SU-DHL-6 (cell line): ENCODE data around the gene ATAD2B.

Experiments used
- H2AFZ ChIP-seq: fragments of 200-600 bp; sonication (generic); 2 replicates; pipeline ENCODE4 v1.6.1; 2014; ENCODE audit warnings: low read depth, mild to moderate bottlenecking, moderate library complexity, mixed read lengths, antibody characterized with exemption, low read length; ENCODE audit not compliant: severe bottlenecking
- H3F3A ChIP-seq: fragments of 200-600 bp; shearing (Covaris generic); 2 replicates; pipeline ENCODE4 v1.6.0; 2016; ENCODE audit warnings: antibody characterized with exemption, mild to moderate bottlenecking; ENCODE audit not compliant: insufficient read depth
- H3K27ac ChIP-seq: fragments of 200-600 bp; sonication (generic); 2 replicates; pipeline ENCODE4 v1.5.1; 2016; ENCODE audit warnings: low read depth, mild to moderate bottlenecking, low read length, moderate library complexity, mixed read lengths
- H3K27me3 ChIP-seq: fragments of 200-600 bp; sonication (generic), shearing (Covaris generic); 2 replicates; pipeline ENCODE4 v1.6.0; 2014; ENCODE audit warnings: mild to moderate bottlenecking, low read length
- H3K36me3 ChIP-seq: fragments of 200-600 bp; sonication (generic); 2 replicates; pipeline ENCODE4 v1.6.1; 2014; ENCODE audit warnings: mild to moderate bottlenecking, low read length, mixed read lengths
- H3K4me2 ChIP-seq: fragments of 300-600, 200-600 bp; shearing (Covaris generic), sonication (generic); 2 replicates; pipeline ENCODE4 v1.6.0; 2014; ENCODE audit warnings: low read length, low read depth, mild to moderate bottlenecking; ENCODE audit not compliant: poor library complexity, severe bottlenecking
- H3K4me3 ChIP-seq: fragments of 200-600 bp; sonication (generic); 2 replicates; pipeline ENCODE4 v1.5.1; 2014; ENCODE audit warnings: antibody characterized with exemption, low read length, mild to moderate bottlenecking, mixed read lengths; ENCODE audit not compliant: insufficient read depth, poor library complexity, severe bottlenecking
- H3K79me2 ChIP-seq: fragments of 200-600 bp; sonication (generic); 2 replicates; pipeline ENCODE4 v1.6.1; 2014; ENCODE audit warnings: mild to moderate bottlenecking, low read length, moderate library complexity; ENCODE audit not compliant: insufficient read depth
- H3K9ac ChIP-seq: fragments of 200-600 bp; sonication (generic); 2 replicates; pipeline ENCODE4 v1.7.0; 2014; ENCODE audit warnings: mild to moderate bottlenecking, low read length
- H3K9me2 ChIP-seq: fragments of 200-600 bp; sonication (generic); replicated peaks from 2 replicates; pipeline ENCODE4 v1.6.1; 2014; ENCODE audit warnings: low read length; ENCODE audit not compliant: insufficient read depth
- H3K9me3 ChIP-seq: fragments of 200-600 bp; sonication (generic); 2 replicates; pipeline ENCODE4 v1.6.1; 2014; ENCODE audit warnings: low read length, mixed read lengths; ENCODE audit not compliant: insufficient read depth
- H4K20me1 ChIP-seq: fragments of 200-600 bp; sonication (generic); 2 replicates; pipeline ENCODE4 v1.6.1; 2014; ENCODE audit warnings: low read depth, mild to moderate bottlenecking, antibody characterized with exemption, low read length, moderate library complexity, mixed read lengths
- EZH2phosphoT487 ChIP-seq: fragments of 200-600 bp; sonication (generic), shearing (Covaris generic); conservative IDR thresholded peaks from 2 replicates; pipeline ENCODE4 v1.6.1; 2018; ENCODE audit warnings: mild to moderate bottlenecking, antibody characterized with exemption, low read length, moderate library complexity, mixed read lengths
- TF ChIP-seq, protein P1 (sequence below): fragments of 200-600 bp; sonication (generic); IDR thresholded peaks from one replicate; pipeline ENCODE4 v1.5.1; 2017; ENCODE audit warnings: antibody characterized with exemption, mild to moderate bottlenecking, low read length, moderate library complexity; ENCODE audit not compliant: insufficient read depth, poor library complexity, severe bottlenecking

Gene ATAD2B

DNA sequence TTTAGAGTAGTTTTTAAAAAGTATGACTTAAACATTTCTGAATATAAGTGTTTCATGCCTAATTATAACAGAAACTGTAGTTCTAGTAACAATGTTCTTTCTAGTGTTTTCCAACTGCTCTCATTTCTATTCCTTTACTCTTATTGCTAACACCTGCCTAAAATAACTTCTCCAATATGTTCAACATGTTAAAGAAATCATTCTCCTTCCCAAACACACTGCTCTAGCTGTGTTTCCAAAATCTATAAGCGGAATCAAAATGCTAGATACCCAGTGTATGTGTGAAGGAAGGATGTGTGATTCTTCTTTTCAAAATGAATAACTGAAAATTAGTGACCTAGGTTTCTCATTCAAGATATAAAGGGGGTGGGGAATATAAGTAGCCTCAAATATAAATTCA is 89.1 kb downstream of the ATAD2B start:
- H3K4me3 ChIP-seq = no peak overlapping the region
- no peak for TF ChIP-seq EZH2phosphoT487
- TF ChIP-seq, protein P1, sequence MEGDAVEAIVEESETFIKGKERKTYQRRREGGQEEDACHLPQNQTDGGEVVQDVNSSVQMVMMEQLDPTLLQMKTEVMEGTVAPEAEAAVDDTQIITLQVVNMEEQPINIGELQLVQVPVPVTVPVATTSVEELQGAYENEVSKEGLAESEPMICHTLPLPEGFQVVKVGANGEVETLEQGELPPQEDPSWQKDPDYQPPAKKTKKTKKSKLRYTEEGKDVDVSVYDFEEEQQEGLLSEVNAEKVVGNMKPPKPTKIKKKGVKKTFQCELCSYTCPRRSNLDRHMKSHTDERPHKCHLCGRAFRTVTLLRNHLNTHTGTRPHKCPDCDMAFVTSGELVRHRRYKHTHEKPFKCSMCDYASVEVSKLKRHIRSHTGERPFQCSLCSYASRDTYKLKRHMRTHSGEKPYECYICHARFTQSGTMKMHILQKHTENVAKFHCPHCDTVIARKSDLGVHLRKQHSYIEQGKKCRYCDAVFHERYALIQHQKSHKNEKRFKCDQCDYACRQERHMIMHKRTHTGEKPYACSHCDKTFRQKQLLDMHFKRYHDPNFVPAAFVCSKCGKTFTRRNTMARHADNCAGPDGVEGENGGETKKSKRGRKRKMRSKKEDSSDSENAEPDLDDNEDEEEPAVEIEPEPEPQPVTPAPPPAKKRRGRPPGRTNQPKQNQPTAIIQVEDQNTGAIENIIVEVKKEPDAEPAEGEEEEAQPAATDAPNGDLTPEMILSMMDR = no peak
- H4K20me1 ChIP-seq = no peaks in the 10 kb centered on the region

DNA sequence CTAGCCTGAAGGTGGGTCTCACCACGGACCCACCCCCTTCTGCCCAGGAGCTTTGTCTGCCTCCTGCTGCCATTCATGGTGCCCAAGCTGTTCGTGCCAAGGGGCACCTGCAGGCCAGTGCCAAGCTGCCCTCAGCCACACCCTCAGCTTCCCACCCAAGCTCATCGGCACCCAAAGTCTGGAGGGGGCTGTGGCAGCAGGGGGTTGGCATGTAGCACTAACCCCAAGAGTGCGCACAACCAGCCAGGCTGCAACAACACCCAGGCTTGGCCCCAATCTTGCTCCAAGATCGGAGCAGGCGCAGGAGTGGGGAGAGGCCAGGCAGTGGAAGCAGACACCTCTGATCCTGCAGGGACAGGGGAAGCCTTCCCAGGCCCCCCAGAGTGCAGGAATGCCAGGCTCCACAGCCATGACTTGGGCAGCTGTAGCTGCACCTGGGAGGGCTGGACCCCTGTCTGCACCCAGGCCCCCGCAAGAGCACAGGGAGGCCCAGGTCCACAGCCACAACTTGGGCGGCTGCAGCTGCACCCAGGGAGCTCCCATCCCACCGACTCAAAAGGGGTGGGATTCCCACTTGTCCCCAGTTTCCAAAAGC is 89.9 kb downstream of the ATAD2B start:
- H3K9ac ChIP-seq = no peak overlapping the region
- H3K4me3 ChIP-seq = no peak overlapping the region
- 0 out of 2 replicates have a peak, but pooled peaks cover 4% of the 10 kb centered on the region for H3K36me3 ChIP-seq
- no peak overlapping the region for H3K4me2 ChIP-seq
- H3F3A ChIP-seq = no peaks in the 10 kb centered on the region
- H3K27ac ChIP-seq = no peak overlapping the region
- H3K27me3 ChIP-seq = no peaks in the 10 kb centered on the region
- H3K9me2 ChIP-seq = no peaks in the 10 kb centered on the region
- no peaks in the 10 kb centered on the region for H3K9me3 ChIP-seq
- no peaks in the 10 kb centered on the region for H4K20me1 ChIP-seq
- H2AFZ ChIP-seq = no peak overlapping the region
- no peak for TF ChIP-seq EZH2phosphoT487
- TF ChIP-seq, protein P1 = no peak
- H3K79me2 ChIP-seq = no peaks in the 10 kb centered on the region

More for the DNA sequence above, 89.1 kb downstream of the ATAD2B start:
- H3K9me3 ChIP-seq = no peaks in the 10 kb centered on the region
- H2AFZ ChIP-seq = no peak overlapping the region
- no peaks in the 10 kb centered on the region for H3F3A ChIP-seq
- H3K27me3 ChIP-seq = no peaks in the 10 kb centered on the region
- H3K9me2 ChIP-seq = no peaks in the 10 kb centered on the region
- no peaks in the 10 kb centered on the region for H3K79me2 ChIP-seq
- 0 out of 2 replicates have a peak, but pooled peaks cover 4% of the 10 kb centered on the region for H3K36me3 ChIP-seq
- no peak overlapping the region for H3K27ac ChIP-seq
- no peak overlapping the region for H3K4me2 ChIP-seq
- H3K9ac ChIP-seq = no peak overlapping the region

DNA sequence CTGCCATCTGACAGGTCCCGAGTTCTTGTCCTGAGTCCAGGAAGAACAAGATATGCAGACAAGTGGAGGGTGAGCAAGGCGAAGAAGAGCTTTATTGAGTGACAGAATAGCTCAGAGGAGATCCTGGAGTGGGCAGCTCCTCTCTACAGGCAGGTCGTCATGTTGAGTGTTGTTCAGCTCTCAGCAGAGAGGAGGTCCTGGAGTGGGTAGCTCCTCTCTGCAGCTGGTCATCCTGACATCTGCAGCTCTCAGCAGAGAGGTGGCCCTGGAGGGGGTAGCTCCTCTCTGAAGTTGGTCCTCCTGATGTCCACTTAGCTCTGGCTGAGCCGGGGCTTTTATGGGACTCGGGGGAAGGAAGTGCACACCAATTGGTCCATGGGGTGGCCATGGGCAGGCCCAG is 90.4 kb downstream of the ATAD2B start:
- Histone ChIP-seq H3K9me2 (no peaks in the 10 kb centered on the region), H3K4me3 (no peak overlapping the region), H4K20me1 (no peaks in the 10 kb centered on the region), H2AFZ (no peak overlapping the region), H3K9me3 (no peaks in the 10 kb centered on the region), H3K9ac (no peak overlapping the region), H3F3A (no peaks in the 10 kb centered on the region), H3K27ac (no peak overlapping the region), H3K27me3 (no peaks in the 10 kb centered on the region), H3K79me2 (no peaks in the 10 kb centered on the region), H3K36me3 (0 out of 2 replicates have a peak, but pooled peaks cover 4% of the 10 kb centered on the region), H3K4me2 (no peak overlapping the region)
- no peak for TF ChIP-seq EZH2phosphoT487
- TF ChIP-seq, protein P1 = no peak
